A172 (cell line): Measurements from ENCODE around the gene COL9A3. TPM values are rescaled to one million over a fixed set of nuclear protein-coding genes. Genes with fewer than 3 reads are reported as not detected.

Source experiments
- DNase-seq: peaks from one replicate; pipeline ENCODE4 v3.0.0-alpha.2; 2015; ENCODE audit warnings: low spot score
- total RNA-seq: library from RNA; depleted of rRNA; stranded (reverse); fragments of >200 nt; shearing (Covaris generic); gene quantifications from 2 replicates; pipeline ENCODE4 v1.2.3, GENCODE V29; 2014

COL9A3 gene
- total RNA-seq, 1 experiment from 2014 or later = 2.8 TPM

DNA sequence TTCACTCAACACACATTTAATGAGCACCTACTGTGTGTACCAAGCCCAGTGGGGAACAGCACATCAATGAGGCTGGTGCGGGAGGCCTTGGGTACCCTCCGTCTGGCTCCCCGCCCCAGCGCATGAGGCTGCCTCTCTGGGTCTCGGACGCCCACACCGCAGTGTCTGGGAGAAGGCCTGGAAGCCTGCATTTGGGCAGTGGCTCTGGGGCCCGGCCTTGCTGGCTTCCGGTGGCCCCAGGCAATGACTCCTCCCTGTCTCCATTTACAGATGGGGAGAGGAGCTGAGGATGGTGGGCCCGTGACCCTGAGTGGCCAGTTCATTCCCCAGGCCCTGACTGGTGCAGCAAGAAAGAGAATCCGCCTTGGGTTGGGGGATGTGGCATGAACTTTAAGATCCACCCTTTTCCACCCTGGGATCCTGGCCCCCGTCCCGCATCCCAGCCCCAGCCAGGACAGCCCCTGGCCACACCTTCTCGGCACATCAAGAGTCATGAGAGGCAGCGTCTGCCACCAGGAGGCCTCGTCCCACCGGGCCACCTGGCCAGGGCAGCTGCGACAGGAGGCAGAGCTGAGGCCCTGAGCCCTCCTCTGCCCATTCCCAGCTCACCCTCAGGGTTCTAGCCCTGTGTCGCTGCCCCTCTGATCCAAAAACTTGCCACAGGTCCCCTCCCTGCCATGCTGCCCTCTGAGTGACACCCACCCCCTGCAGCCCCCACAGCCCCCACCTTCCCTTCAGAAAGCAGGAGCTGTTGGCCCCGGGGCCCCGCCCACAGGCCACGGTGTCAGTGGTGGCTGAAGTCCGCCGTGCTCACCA is 38.0 kb upstream of the COL9A3 start:
- DNase-seq = no peak

DNA sequence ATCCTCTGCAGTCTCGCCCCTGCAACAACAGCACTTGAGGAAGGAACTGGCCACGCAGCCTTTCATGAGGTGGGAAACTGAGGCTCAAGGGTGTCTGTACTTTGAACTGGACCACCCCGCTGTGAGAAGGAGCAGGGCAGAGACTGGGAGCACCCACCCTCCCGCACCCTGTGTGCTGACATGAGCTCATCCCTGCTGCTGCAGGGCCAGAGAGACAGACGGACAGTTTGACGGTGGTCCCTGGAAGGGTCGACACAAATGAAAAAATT is 37.5 kb upstream of the COL9A3 start:
- DNase-seq = no peak

GRCh38 chr20:62780204-62780603 is 36.6 kb upstream of the COL9A3 start:
- no peak for DNase-seq

DNA sequence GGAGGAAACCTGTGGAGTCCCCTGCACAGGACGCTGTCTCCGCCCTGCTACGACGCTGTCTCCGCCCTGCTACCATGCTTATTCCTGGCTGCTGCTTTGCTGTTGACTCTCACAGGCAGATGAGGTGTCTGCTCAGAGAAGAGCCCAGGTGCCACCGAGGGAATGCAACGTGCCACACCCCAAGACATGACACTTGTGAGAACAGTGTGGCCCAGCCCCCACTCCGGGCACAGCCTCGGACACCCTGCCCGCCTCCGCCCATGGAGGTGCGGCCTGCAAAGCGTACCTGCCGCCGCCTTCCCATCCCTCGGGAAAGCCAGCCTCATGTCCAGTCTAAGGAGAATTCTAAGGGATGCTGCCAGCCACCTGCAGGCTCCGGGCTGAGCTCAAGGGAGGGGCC is 36.2 kb upstream of the COL9A3 start:
- DNase-seq = no peak

DNA sequence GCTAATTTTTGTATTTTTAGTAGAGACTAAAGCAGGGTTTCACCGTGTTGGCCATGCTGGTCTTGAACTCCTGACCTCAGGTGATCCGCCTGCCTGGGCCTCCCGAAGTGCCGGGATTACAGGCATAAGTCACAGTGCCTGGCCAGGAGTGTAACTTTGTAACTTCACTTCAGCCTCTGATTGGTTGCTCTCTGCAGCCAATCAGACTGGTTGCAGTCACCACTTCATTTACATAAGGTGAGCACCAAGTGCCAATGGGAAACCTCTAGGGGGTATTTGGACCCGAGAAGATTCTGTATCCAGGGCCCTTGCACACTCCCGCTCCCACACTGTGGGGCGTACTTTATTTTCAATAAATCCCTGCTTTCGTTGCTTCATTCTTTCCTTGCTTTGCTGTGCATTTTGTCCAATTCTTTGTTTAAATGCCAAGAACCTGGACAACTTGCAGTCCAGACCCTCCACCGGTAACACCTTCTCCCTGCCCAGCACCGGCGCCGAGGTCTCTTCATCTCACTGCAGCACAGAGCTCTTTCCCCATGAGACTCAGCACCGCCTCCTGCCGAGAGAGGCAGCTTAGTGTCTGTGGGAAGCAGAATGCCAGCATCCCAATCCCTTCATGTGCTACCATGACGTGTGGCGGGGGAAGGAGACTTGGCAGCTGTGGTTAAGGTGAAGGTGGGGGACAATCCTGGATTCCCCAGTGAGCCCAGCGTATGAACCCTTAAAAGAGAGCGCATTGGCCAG is 34.5 kb upstream of the COL9A3 start:
- no peak for DNase-seq

GRCh38 chr20:62782893-62783278 is 34.0 kb upstream of the COL9A3 start:
- DNase-seq = no peak

DNA sequence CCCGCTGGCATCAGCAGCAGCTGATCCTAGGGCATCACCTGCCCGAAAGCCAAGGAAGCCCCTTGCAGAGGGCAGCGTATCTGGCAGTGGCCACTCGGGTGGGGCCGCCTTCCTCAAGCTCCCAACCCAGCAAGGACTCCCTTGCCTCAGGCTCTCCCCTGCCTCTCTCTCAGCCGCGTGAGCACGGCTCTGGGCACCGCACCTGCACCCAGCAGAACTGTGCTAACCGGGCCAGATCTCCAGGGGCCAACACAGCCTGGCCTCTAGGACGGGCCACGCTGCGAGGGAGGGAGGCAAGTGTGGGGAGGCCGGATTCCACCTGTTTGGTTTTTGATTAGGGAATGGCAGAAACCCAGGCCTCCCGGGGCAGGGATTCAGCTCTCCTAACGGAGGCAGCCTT is 32.4 kb upstream of the COL9A3 start:
- no peak for DNase-seq

- no peak for DNase-seq
These were observed 31.5 kb upstream of the COL9A3 start for GRCh38 chr20:62785393-62785792.

DNA sequence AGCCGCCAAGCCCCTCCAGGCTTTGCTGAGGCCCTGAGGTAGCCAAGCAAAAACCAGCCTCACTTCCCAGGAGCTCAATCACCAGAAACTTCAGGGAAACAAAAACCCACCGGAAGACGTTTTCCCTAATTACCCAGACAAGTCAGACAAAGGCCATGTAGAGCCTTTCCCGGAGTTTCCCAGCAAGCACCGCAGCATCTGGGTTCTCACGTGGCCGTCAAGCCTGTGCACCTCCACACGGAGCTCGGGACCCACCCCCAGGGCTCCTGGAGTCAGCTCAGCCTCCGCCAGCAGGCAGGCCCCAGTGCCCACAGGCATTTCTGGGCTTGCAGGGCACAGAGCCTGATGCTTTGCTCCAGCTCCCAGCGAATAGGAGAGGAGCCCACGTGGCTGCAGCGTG is 30.7 kb upstream of the COL9A3 start:
- no peak for DNase-seq

GRCh38 chr20:62787321-62787720 is 29.5 kb upstream of the COL9A3 start:
- DNase-seq = no peak

GRCh38 chr20:62787866-62788265 is 29.0 kb upstream of the COL9A3 start:
- DNase-seq = no peak

DNA sequence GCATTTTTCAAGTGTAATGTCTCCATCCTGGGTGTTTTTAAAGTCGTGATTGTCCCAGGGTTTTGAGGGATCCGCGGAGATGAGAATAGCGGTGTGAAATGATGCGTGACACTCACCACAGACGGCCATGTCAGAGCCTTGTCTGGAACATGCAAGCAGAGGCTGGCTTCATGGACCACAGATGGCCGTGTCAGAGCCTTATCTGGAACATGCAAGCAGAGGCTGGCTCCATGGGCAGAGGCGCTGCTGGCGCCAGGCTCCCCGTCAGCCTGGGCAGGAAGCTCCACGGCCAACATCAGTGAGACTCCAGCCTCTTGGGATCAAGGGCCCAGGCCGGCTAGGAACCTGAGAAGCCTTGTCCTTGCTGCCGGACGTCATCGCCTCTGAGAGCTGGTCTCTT is 28.2 kb upstream of the COL9A3 start:
- DNase-seq = no peak

- DNase-seq = no peak
These were observed 26.8 kb upstream of the COL9A3 start for GRCh38 chr20:62790075-62790474.

DNA sequence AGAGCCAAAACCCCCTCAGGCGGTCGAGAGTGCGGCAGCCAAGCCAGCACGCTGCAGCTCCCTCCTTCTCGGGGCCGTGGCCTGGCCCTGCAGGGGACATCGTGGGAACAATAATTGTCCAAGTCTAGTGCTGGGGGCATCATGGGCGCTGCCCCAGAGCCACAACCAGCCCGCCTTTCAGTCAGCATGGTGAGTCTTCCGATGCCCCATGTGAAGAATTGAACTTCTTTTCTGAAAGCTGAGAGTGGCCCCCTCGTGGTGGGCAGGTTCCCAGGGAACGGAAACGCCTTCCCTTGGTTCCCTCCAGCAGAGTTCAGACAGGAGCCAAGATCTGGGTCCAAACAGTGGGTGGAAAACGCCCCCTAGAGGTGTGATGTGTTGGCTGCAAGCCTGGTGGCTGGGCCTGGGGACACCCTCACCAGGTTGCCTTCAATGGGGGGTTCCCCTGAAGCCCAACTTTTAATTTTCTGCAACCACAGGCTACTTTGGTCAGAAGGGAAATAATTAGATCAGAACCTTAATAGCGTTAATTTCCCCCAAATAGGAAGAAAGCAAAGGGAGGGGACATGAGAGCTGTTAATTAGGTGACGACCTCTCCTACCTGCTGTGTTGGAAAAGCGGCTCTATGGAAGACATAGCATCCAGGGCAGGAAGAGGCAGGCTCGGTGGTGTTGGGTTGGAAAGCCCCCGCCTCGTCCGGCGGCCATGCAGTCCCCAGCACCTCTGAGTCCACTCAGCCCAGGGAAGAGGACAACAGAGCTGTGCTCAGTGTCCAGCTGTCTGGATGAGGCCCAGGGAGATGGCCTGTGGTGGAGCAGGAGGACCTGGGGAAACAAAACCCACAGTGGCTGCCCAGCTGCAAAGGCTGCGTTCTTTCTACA is 25.3 kb upstream of the COL9A3 start:
- peak; percentile 91 for DNase-seq

GRCh38 chr20:62792182-62792939 is 24.5 kb upstream of the COL9A3 start:
- DNase-seq = peak; percentile 51

DNA sequence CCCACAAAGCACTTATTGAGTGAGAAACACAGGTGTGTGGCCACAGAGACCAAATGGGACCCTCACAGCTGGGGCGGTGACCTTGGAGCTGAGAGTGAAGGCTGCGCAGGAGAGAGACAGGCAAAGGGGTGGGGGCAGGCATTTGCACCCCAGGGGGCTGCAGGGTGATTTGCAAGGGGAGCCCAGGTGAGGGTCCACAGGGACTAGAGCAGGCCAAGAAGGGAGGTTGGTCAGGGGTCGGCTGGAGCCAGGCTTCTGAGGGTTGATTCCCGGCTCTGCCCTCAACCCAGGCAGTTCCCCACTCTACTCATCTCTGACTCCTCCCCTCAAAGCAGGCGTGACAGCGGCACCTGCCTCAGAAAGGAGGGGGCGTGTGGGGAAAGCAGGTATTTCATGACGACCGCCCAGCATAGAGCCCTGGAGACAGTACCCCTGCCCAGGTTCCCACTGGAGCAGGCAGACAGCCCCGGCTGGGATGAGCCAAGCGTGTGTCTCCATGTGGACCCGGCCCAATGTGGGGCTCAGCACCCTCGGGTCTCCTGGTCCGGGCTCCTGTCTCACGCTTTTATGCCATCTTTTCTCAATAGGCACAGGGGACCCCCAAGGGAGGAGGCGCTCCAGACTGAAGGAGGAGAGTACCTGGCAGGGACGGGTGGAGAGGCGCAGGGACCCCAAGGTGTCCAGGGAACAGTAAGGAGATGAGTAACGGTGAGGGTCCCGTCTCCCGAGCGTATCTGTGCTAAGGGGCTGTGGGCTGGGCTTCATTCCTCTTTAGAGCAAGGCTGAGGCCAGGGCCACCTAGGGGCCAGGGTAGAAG is 23.7 kb upstream of the COL9A3 start:
- no peak for DNase-seq

- no peak for DNase-seq
These were observed 23.2 kb upstream of the COL9A3 start for GRCh38 chr20:62793757-62794006.

DNA sequence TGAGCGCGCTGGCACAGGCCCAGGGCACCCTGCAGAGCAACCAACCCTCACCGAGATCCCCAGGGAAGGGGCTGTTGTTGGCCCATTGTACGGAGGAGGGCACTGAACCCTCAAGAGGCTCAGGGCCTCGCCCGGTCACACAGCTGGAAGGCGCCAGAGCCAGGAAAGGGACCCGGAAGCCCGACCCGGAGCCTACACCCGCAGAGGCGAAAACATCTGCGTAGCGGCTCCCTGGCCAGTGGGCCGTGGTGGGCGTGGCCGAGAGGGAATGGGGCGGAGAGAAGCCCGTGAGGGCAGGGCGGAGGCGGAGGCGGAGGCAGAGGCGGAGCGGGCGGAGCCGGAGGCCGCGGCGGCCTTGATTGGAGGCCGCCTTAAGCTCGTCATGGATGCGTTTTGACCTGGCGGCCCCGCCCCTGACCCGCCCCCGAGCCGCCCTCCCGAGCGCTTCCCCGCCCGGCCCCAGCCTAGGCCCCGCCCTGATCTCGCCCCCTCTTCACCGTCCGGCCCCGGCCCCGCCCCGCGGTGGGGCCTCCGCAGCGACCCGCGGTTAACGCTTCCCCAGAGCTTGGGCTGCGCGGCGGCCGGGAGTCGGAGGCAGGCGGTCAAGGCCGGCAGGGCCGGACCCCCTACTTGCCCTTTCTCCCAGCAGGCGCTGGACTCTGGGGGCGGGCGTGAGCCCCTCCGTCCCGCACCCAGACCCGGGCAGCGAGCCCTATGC is 22.7 kb upstream of the COL9A3 start:
- DNase-seq = peak; percentile 86

DNA sequence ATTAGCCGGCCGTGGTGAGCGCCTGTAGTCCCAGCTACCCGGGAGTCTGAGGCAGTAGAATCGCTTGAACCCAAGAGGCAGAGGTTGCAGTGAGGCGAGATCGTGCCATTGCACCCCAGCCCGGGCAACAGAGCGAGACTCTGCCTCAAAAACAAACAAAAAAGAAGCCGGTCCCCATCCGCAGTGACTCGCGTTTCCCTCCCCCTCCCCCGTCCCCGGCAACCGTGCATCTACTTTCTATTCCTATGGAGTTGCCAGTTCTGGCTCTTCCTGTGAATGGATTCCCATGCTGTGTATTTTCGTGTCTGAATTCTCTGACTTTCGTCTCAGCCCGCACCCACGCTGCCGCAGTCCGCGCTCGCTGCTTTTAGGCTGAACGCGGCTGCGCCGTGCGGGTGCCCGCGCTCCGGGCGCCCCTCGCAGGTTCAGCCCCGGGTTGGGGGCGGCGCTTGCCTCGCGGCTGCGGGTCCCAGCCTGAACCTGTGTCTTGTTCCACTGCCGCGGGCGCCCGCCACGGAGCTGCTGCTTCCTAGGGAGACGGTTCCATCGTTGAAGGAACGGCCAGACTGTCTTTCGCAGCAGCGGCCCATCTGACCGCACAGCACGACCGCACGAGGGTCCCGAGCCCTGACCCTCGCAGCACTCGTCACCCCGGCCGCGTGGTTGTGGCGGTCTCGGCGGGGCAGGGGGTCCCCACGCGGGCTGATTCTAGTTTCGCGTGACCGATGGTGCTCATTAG is 21.7 kb upstream of the COL9A3 start:
- no peak for DNase-seq
